OCI-LY7 (cell line): Measurements from ENCODE around the gene SDHA.

Experiments
- EZH2phosphoT487 ChIP-seq: fragments of 200-600 bp; sonication (generic); IDR thresholded peaks from 2 replicates; pipeline ENCODE4 v1.6.1; 2018; ENCODE audit warnings: low read depth, borderline replicate concordance, mild to moderate bottlenecking, mixed run types, antibody characterized with exemption, low read length, moderate library complexity, mixed read lengths
- TF ChIP-seq, protein P1 (sequence below): fragments of 200-600 bp; sonication (generic); conservative IDR thresholded peaks from 2 replicates; pipeline ENCODE4 v1.5.1; 2014; ENCODE audit warnings: mild to moderate bottlenecking, antibody characterized with exemption, low read length, moderate library complexity, mixed read lengths

GRCh38 chr5:198516-199196, 19.5 kb upstream of the SDHA start:
- no peak for TF ChIP-seq EZH2phosphoT487
- TF ChIP-seq, protein P1, sequence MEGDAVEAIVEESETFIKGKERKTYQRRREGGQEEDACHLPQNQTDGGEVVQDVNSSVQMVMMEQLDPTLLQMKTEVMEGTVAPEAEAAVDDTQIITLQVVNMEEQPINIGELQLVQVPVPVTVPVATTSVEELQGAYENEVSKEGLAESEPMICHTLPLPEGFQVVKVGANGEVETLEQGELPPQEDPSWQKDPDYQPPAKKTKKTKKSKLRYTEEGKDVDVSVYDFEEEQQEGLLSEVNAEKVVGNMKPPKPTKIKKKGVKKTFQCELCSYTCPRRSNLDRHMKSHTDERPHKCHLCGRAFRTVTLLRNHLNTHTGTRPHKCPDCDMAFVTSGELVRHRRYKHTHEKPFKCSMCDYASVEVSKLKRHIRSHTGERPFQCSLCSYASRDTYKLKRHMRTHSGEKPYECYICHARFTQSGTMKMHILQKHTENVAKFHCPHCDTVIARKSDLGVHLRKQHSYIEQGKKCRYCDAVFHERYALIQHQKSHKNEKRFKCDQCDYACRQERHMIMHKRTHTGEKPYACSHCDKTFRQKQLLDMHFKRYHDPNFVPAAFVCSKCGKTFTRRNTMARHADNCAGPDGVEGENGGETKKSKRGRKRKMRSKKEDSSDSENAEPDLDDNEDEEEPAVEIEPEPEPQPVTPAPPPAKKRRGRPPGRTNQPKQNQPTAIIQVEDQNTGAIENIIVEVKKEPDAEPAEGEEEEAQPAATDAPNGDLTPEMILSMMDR: no peak
